ENCODE measurements around the gene PPP6C.
"Not testable (repeated sequence)": the region's sequence is repeated elsewhere in the genome, so short reads cannot be mapped to it uniquely, and the experiment has no call there.

- not testable (repeated sequence) for TF ChIP-seq POLR2A, POLR2AphosphoS5 (IDR thresholded peaks at IDR 0.05; ENCODE audit: low read depth, low read length)
These were observed 35.3 kb upstream of the PPP6C start for GRCh38 chr9:125224858-125225257.
